HG03196 (cell line): ENCODE results near the gene TP53TG5.

Experiments
- ATAC-seq: cut with Tn5 transposase; IDR thresholded peaks from one replicate; pipeline ENCODE4 v1.9.1; 2021; ENCODE audit not compliant: unreplicated experiment

TP53TG5 gene

GRCh38 chr20:45405571-45406259 is 27.6 kb upstream of the TP53TG5 start:
- no peak for ATAC-seq

- ATAC-seq = no peak
These were observed 26.3 kb upstream of the TP53TG5 start for GRCh38 chr20:45404438-45404837.

- ATAC-seq = no peak
These were observed 24.8 kb upstream of the TP53TG5 start for GRCh38 chr20:45402946-45403345.

GRCh38 chr20:45400346-45401031 is 22.4 kb upstream of the TP53TG5 start:
- no peak for ATAC-seq

GRCh38 chr20:45399018-45399417 is 20.9 kb upstream of the TP53TG5 start:
- ATAC-seq = no peak

GRCh38 chr20:45395114-45395415 is 16.9 kb upstream of the TP53TG5 start:
- no peak for ATAC-seq

GRCh38 chr20:45394221-45395113 is 16.3 kb upstream of the TP53TG5 start:
- no peak for ATAC-seq

GRCh38 chr20:45392733-45393132 is 14.6 kb upstream of the TP53TG5 start:
- no peak for ATAC-seq

- ATAC-seq = no peak
These were observed 13.4 kb upstream of the TP53TG5 start for GRCh38 chr20:45391559-45391958.

- ATAC-seq = no peak
These were observed 12.8 kb upstream of the TP53TG5 start for GRCh38 chr20:45390931-45391330.

GRCh38 chr20:45387274-45387673 is 9.1 kb upstream of the TP53TG5 start:
- ATAC-seq = no peak

GRCh38 chr20:45377269-45377668 is 856 bp downstream of the TP53TG5 start:
- ATAC-seq = no peak

- ATAC-seq = no peak
These were observed 3.2 kb downstream of the TP53TG5 start for GRCh38 chr20:45374966-45375365.

GRCh38 chr20:45374101-45374467 is 4.0 kb downstream of the TP53TG5 start:
- ATAC-seq = no peak

- peak; percentile 49 for ATAC-seq
These were observed 4.6 kb downstream of the TP53TG5 start for GRCh38 chr20:45373353-45374100.

- ATAC-seq = no peak
These were observed 5.3 kb downstream of the TP53TG5 start for GRCh38 chr20:45372646-45373352.

- no peak for ATAC-seq
These were observed 5.9 kb downstream of the TP53TG5 start for GRCh38 chr20:45372241-45372640.

GRCh38 chr20:45370571-45371160 is 7.5 kb downstream of the TP53TG5 start:
- ATAC-seq = no peak

- peak; percentile 79 for ATAC-seq
These were observed 9.7 kb downstream of the TP53TG5 start for GRCh38 chr20:45368221-45368980.
